Stimulated activated CD8-positive, alpha-beta memory T cell treated with anti-CD3 and anti-CD28 coated beads, Interleukin-7, amount 100 ng/mL, for 1 hour (primary cell): Measurements from ENCODE around the gene OR51M1.

ENCODE experiments used
- DNase-seq, 2 donors: peaks; one replicate each; pipeline ENCODE4 v3.0.0-alpha.2; 2020; ENCODE audit warnings: low read depth in 2 of 2

The OR51M1 gene

GRCh38 chr11:5384335-5384734 lies 723 bp downstream of the OR51M1 start:
- DNase-seq: no peak

GRCh38 chr11:5390210-5390609 lies 6.6 kb downstream of the OR51M1 start:
- no peak for DNase-seq

- DNase-seq: no peak
These were observed 10.5 kb downstream of the OR51M1 start for GRCh38 chr11:5394091-5394490.

- no peak for DNase-seq
These were observed 15.3 kb downstream of the OR51M1 start for GRCh38 chr11:5398936-5399335.

- DNase-seq: no peak
These were observed 21.6 kb downstream of the OR51M1 start for GRCh38 chr11:5405173-5405572.

- no peak for DNase-seq
These were observed 37.4 kb downstream of the OR51M1 start for GRCh38 chr11:5420993-5421392.

GRCh38 chr11:5421811-5422210 lies 38.2 kb downstream of the OR51M1 start, which contains the start of gene OR51Q1:
TSS of gene OR51Q1 (plus strand) at chr11:5422111. CDS start at chr11:5422201, 90 bp downstream.
- DNase-seq: no peak

- no peak for DNase-seq
These were observed 39.5 kb downstream of the OR51M1 start for GRCh38 chr11:5423131-5423530.

GRCh38 chr11:5441414-5441813 lies 57.8 kb downstream of the OR51M1 start, which contains the start of gene OR51I1:
TSS of gene OR51I1 (minus strand) at chr11:5441514. CDS start at chr11:5441514, 0 bp downstream.
- DNase-seq: no peak
